Astrocyte of the hippocampus (primary cell): ENCODE measurements around the gene COX4I2.

Experiments
- DNase-seq: peaks from one replicate; pipeline ENCODE4 v3.0.0; 2011; ENCODE audit warnings: low read depth, low spot score

The COX4I2 gene

GRCh38 chr20:31675828-31676608 is 38.3 kb downstream of the COX4I2 start:
- DNase-seq, result no peak

DNA sequence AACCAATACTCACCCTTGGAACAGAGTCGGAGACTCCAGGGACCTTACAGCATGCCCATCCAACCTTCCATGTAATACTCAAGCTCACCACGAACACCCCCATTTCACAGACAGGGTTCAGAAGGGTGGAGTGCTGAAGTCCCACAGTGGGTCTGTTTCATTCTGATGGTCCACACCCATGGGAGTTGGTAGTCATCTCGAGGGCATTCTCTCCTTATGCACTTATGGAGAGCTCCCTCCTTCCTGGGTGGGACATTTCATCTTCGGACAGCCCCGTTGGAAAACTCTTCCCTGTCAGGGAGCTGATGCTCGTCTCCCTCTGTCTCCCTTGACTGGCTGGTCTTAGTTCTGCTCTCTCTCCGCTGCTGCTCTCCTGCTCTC is 38.9 kb downstream of the COX4I2 start:
- DNase-seq, result no peak

DNA sequence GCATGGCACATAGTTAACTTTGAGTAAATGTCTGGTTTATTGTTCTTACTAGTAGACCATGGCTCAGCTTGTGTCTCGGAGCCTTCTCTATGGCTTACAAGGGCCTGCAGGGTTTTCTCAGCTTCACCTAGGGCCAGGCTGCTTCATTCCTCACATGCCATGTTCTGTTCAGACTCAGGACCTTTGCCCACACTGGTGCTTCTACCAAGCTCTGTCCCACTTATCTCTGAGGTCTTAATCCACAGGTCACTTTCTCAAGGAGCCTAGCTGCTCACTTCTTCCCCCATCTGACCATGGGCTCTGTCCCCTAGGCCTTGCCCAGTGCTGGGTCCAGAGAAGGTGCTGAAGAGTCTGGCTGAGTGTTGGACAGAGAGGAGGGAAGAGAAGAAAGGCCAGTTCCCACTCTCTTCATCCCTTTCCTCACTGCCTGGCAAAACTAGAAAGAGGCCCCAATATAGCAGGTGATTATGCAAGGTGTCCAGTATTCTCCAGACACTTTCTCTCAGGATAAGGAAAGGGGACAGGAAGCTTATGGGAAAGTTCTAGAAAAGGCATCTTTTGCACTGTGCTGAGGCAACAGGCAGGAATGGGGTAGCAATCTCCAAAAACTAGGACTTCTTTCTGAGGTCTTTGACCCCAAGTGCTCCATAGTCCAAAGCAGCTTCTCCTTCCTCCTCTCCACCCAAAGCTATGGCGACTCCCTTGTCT is 40.0 kb downstream of the COX4I2 start:
- DNase-seq, result no peak

DNA sequence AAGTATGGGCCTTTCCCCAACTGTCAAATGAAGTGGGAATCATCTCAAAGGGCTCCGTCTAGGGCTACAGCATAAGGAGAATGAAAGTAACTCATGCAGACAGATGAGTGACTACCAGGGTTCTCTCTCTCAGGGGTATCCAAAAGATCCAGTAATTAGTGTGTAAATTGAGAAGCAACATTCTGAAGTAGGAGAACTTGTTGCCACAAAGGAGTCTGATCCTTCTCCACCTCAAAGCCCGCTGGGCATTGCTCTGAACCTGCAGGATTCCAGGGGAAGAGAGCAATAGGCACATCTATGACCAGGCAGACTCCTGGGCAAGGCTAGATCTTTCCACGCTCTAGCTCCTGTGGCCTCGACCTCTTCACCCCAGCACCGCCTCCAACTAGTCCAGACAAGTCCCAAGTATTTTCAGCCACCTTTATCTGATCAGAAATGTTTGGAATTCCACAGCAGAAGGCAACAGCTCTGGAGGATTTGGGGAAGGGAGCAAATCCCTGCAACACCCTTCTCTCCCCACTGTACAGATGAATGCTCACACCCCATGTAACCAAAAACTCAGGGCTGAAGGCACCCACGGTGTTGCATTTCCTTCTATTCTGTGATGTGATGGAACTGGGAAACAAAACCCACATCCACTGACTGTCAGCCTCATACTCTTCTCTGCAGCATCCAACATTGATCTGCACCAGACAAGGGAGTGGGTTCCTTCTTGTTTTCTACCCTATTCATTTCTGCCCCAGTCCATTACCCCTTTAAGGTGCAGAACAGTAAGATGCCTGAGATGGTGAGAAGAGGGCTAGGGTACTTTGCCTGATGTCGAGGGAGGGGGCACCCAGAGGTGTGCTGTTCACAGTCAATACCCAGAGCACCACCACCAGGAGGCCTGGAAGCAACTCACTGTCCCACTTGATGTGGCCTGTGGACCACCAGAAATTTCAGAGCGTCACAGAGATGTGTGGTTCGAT is 41.0 kb downstream of the COX4I2 start:
- DNase-seq, result peak; percentile 72

DNA sequence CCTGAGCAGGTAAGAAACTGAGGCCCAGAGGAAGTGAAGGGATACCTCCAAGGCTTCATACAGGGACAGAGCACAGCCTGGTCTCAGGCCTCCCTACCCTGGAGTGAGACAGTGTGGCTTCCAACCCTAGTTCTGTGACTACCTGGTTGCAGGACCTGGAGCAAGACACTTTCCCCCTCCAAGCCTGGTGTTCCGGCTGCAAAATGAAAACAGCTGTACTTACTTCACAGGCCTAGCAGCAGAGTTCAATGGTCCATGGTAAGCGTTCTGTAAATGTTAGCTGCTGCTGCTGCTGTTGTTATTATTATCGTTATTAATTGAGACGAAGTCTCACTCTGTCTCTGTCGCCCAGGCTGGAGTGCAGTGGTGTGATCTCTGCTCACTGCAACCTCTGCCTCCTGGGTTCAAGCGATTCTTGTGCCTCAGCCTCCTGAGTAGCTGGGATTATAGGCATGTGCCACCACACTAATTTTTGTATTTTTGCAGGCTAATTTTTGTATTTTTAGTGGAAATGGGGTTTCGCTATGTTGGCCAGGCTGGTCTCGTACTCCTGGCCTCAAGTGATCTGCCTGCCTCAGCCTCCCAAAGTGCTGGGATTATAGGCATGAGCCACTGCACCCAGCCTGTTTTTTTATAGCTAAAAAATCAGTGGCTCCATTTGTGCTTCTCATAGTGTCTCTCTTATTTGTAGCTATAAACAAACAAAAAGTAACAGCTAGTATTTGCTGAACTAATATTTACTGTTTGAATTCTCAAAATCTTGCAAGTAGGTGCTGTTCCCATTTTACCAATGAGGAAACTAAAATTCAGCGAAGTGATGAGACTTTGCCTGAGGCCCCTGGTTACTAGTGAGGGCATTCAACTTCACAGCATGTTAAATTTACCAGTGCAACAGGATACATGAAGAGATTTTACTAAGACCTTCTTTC is 41.9 kb downstream of the COX4I2 start:
- no peak for DNase-seq

- no peak for DNase-seq
Observed at GRCh38 chr20:31680286-31681127, 42.8 kb downstream of the COX4I2 start.

DNA sequence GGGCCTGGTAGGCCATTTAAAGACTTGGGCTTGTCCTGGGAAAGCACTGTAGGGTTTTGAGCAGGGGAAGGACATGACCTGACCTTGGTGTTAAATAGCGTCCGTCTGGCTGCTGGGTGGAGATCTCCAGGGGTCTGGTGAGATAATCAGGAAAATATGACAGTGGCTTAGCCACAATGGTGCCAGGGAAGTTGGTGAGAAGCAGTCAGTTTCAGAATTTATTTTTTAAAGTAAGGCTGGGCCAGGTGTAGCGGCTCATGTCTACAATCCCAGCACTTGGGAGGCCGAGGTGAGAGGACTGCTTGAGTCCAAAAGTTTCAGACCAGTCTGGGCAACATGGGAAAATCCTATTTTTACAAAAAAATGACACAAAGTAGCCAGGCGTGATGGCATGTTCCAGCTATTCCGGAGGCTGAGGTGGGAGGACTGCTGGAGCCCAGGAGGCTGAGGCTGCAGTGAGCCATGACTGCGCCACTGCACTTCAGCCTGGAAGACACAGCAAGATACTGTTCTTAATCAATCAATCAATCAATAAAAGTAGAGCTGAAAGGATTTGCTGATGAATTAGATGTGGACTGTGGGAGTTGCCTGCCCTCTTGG is 43.5 kb downstream of the COX4I2 start:
- DNase-seq, result no peak

- DNase-seq, result no peak
Observed at GRCh38 chr20:31681769-31682168, 44.1 kb downstream of the COX4I2 start.

DNA sequence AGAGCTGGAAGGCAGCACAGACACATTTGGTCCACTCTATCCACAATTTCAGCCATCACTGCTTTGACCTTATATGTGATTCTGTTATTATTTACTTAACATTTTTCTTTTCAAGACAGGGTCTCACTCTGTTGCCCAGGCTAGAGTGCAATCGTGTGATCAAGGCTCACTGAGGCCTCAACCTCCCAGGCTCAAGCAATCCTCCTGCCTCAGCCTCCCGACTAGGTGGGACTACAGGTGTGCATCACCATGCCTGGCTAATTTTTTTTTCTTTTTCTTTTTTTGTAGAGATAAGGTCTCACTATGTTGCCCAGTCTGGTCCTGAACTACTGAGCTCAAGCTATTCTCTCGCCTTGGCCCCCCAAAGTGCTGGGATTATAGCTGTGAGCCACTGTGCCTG is 44.6 kb downstream of the COX4I2 start:
- DNase-seq, result no peak

- DNase-seq, result no peak
Observed at GRCh38 chr20:31682927-31683326, 45.2 kb downstream of the COX4I2 start.

- DNase-seq, result no peak
Observed at GRCh38 chr20:31684153-31685015, 46.7 kb downstream of the COX4I2 start.

- DNase-seq, result no peak
Observed at GRCh38 chr20:31685853-31686643, 48.3 kb downstream of the COX4I2 start.

DNA sequence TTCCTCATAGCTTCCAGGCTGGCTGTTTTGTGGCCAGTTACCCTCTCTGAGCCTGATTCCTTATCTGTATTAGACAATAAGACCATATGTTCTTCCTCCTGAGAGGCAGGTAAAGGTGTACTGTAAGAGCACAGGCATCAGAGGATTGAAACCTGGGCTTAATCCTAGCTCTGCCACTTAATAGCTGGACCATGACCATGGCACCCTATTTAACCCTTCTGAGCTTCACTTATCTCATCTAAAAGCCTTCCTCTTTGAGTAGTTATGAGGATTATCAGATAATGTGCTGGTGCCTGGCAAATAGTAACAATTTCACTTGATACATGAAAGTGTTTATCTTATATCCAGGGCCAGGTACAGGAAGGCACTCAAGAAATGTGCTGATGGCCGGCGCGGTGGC is 50.1 kb downstream of the COX4I2 start:
- no peak for DNase-seq

DNA sequence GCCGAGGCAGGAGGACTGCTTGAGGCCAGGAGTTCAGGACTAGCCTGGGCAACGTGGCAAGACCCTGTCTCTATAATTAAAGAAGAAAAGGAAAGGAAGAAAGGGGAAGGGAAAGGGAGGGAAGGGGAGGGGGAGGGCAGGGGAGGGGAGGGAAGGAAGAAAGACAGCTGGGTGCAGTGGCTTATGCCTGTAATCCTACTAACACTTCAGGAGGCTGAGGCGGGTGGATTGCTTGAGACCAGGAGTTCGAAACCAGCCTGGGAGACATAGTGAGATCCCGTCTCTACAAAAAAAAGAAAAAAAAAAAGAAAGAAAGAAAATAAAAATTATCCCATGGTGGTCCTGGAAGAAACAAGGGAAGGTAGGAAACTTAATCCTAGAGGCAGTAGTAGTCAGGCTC is 51.4 kb downstream of the COX4I2 start:
- DNase-seq, result no peak

- no peak for DNase-seq
Observed at GRCh38 chr20:31690124-31690666, 52.5 kb downstream of the COX4I2 start.

GRCh38 chr20:31691646-31692275 is 54.0 kb downstream of the COX4I2 start:
- DNase-seq, result peak; percentile 35

GRCh38 chr20:31693402-31693801 is 55.7 kb downstream of the COX4I2 start:
- DNase-seq, result no peak
